A549 (cell line): ENCODE measurements around the gene CKAP2L.

Experiments
- CBX2 ChIP-seq: fragments of 200-600 bp; sonication (generic); IDR thresholded peaks from 2 replicates; pipeline ENCODE4 v1.6.1; 2016; ENCODE audit warnings: low read depth, mild to moderate bottlenecking, borderline replicate concordance
- CHD2 ChIP-seq: fragments of 150-350 bp; IDR thresholded peaks from 2 replicates; pipeline ENCODE4 v1.6.1; 2014; ENCODE audit warnings: low read length; ENCODE audit not compliant: partially characterized antibody
- EHMT2 ChIP-seq: fragments of 200-600 bp; sonication (generic); IDR thresholded peaks from 2 replicates; pipeline ENCODE4 v1.6.1; 2016; ENCODE audit warnings: antibody characterized with exemption, low read depth, mild to moderate bottlenecking, moderate library complexity
- EP300 ChIP-seq, 2 experiments: fragments of >200 bp; sonication (Bioruptor Twin); formaldehyde crosslinking; IDR thresholded peaks; 2 replicates in 1 of 2; 3 replicates in 1 of 2; pipeline ENCODE4 v1.6.1; 2016 to 2017
- ESRRA ChIP-seq: fragments of 150-350 bp; IDR thresholded peaks from 2 replicates; pipeline ENCODE4 v1.6.1; 2014; ENCODE audit warnings: mild to moderate bottlenecking, low read length, borderline replicate concordance
- MYC ChIP-seq: IDR thresholded peaks from 2 replicates; pipeline ENCODE4 v1.6.1; 2012; ENCODE audit warnings: mild to moderate bottlenecking, inconsistent platforms, low read length, improper control_type of control experiment, borderline replicate concordance
- POLR2A ChIP-seq: IDR thresholded peaks from 2 replicates; pipeline ENCODE4 v1.6.1; 2012; ENCODE audit warnings: mild to moderate bottlenecking, low read length
- RFX5 ChIP-seq: fragments of 450-650 bp; IDR thresholded peaks from 2 replicates; pipeline ENCODE4 v1.7.1; 2014; ENCODE audit warnings: antibody characterized with exemption, mild to moderate bottlenecking, moderate library complexity
- RNF2 ChIP-seq: fragments of 200-600 bp; sonication (generic); IDR thresholded peaks from 2 replicates; pipeline ENCODE4 v1.6.1; 2016; ENCODE audit warnings: low read depth, mild to moderate bottlenecking, antibody characterized with exemption, moderate library complexity, borderline replicate concordance
- TP53 ChIP-seq: fragments of 250-450 bp; sonication (Bioruptor Pico); IDR thresholded peaks from 2 replicates; pipeline ENCODE4 v1.5.0; 2021; ENCODE audit warnings: mild to moderate bottlenecking, moderate library complexity
- USF2 ChIP-seq: fragments of 450-650 bp; IDR thresholded peaks from 2 replicates; pipeline ENCODE4 v1.6.1; 2014; ENCODE audit warnings: antibody characterized with exemption
- ZC3H11A ChIP-seq: fragments of 450-650 bp; IDR thresholded peaks from 2 replicates; pipeline ENCODE4 v1.6.1; 2014; ENCODE audit warnings: antibody characterized with exemption, mild to moderate bottlenecking
- TF ChIP-seq, protein P1 (sequence below): fragments of >200 bp; sonication (Bioruptor Twin); formaldehyde crosslinking; IDR thresholded peaks from 3 replicates; pipeline ENCODE4 v1.5.1; 2016

DNA sequence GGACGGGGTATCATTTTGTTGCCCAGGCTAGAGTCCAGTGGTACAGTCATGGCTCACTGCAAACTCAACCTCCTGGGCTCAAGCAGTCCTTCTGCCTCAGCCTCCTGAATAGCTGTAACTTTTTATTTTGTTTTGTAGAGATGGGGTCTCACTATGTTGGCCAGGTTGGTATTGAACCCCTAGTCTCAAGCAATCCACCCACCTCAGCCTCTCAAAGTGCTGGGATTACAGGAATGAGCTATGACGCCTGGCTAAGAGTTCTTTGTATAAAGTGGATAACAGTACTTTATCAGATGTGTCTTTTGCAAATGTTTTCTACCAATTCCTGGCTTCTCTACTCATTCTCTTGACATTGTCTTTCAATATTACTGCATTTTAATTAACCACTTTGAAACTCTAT, 60.7 kb downstream of the CKAP2L start:
- no peak for TF ChIP-seq ZC3H11A
- TF ChIP-seq EP300 (IDR thresholded peaks at IDR 0.05), result no peak
- TF ChIP-seq USF2, result no peak
- TF ChIP-seq, protein P1, sequence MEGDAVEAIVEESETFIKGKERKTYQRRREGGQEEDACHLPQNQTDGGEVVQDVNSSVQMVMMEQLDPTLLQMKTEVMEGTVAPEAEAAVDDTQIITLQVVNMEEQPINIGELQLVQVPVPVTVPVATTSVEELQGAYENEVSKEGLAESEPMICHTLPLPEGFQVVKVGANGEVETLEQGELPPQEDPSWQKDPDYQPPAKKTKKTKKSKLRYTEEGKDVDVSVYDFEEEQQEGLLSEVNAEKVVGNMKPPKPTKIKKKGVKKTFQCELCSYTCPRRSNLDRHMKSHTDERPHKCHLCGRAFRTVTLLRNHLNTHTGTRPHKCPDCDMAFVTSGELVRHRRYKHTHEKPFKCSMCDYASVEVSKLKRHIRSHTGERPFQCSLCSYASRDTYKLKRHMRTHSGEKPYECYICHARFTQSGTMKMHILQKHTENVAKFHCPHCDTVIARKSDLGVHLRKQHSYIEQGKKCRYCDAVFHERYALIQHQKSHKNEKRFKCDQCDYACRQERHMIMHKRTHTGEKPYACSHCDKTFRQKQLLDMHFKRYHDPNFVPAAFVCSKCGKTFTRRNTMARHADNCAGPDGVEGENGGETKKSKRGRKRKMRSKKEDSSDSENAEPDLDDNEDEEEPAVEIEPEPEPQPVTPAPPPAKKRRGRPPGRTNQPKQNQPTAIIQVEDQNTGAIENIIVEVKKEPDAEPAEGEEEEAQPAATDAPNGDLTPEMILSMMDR, result no peak
- no peak for TF ChIP-seq POLR2A
- no peak for TF ChIP-seq CHD2
- TF ChIP-seq ESRRA, result no peak
- TF ChIP-seq RNF2, result no peak
- no peak for TF ChIP-seq TP53 (CRISPR knock-in tag)
- TF ChIP-seq MYC, result no peak
- no peak for TF ChIP-seq CBX2
- TF ChIP-seq EHMT2, result no peak
- TF ChIP-seq RFX5, result no peak
